Measurements from ENCODE around the gene PARD6G.

Gene PARD6G

DNA sequence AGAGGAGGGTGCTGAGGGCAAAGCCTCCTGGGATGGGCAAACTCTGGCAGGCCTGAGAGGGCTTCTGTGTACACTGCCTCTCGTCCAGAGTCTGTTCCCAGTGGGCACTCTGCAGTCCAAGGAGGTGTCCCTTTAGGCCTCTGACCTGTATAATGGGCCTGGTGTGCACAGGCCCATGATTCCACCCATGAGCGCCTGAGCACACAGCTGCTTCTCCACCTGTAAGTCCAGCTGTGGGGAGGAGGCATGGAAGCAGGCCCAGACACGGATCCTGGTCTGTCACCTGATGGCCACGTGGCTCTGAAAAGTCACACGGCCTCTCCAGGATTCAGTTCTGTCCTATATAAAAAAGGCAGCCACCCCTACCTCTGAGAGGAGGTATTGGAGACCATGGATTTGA lies 57.0 kb downstream of the PARD6G start:
- no peak for DNase-seq (ENCODE audit: low read depth in 2 of 2)

DNA sequence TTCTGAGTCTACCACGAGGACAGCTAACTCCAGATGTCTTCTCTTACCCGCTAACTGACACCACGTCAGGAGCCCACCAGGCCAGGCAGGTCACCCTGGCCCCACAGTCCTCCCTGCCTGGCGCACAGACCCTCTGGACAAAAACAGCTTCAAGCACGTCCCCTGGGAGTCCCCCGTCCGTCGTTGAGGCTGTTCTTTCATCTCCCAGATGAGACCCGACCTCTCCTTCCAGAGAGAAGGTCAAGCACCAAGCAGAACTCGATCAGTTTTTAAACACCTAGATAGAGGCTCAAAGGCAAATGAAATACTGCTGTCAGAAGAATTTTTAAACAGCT lies 57.8 kb downstream of the PARD6G start:
- no peak for DNase-seq (ENCODE audit: low read depth in 2 of 2)

DNA sequence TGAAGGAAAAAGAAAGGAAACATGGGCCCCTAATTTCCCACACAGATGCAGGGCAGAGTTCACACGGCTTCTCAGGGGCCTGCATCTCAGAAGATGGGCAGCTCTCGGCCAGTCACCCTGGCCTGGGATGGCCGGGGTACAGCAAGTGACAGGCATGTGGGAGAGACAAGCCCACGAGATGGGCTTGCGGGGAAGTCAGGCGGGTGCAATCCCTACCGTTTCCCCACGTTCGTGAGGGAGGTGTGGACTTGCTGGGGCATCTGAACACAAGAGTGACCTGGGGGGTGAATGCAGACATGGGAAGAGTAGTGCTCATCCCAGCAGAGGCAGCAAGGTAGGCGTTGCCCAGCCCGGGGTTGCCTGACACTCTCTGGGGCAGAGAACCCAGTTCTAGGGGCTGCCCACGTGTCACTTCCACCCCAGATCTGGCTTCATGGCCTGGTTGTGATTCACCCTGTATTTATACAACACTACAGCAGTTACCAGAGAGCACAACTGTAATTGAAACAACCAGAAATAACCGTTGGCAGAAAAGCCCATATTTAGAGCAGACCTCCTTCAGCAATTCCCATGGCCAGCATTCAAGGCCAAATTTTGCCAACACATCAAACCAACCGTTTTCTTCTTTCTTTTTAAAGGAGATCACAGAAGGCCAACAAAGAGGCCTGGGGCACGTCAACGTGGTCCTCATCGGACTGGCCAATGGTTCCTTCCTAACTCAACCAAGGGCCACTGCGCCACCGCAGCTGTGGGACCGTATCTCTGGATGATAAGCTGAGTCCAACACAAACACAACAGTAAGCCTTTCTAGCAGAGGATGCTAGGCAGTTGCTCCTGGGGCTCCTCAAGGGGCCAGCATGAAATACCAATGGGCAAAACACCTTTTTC lies 58.4 kb downstream of the PARD6G start:
- no peak for DNase-seq (ENCODE audit: low read depth in 2 of 2)

DNA sequence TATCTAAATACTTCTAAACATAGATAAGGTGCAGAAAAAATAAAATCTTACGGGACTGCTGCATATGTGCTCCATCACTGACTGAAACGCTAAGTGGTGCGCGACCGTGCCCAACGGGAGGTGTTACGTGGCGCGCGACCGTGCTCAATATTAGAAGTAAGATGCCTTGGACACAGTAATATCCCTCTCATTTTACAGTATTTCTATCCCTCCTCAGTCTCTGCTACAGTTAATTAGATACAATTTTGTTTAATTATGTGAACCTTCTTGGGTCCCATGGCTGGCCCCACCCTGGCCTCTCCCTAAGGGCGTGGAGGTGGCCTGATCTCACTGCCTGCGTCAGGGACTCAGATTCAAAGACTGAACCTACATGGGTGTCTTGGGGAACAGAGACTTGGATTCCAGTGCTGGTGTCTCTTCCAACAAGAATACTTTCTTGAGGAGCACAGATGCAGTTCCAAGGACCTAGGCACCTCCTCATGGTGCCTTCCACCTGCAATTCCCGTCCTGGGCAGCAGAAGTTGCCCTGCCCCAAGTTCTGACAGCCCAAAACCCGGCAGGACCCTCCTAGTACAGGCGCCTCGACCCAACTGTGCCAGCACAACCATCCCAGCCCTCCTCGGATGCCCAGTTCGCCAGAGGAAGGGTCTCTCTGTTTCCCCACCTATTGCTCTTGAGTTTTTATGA lies 59.2 kb downstream of the PARD6G start:
- no peak for DNase-seq (ENCODE audit: low read depth in 2 of 2)

DNA sequence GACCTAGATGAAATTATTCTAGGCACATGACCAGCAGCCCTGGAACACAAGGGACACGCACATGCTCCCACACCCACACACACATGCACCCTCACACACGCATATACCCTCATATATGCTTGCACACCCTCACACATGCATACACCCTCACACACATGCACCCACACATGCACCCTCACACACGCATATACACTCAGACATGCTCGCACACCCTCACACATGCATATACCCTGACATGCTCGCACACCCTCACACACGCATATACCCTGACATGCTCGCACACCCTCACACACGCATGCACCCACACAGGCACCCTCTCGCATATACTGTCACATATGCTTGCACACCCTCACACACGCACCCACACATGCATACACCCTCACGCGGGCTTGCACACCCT lies 61.8 kb downstream of the PARD6G start:
- DNase-seq (ENCODE audit: low read depth in 2 of 2), result no peak

DNA sequence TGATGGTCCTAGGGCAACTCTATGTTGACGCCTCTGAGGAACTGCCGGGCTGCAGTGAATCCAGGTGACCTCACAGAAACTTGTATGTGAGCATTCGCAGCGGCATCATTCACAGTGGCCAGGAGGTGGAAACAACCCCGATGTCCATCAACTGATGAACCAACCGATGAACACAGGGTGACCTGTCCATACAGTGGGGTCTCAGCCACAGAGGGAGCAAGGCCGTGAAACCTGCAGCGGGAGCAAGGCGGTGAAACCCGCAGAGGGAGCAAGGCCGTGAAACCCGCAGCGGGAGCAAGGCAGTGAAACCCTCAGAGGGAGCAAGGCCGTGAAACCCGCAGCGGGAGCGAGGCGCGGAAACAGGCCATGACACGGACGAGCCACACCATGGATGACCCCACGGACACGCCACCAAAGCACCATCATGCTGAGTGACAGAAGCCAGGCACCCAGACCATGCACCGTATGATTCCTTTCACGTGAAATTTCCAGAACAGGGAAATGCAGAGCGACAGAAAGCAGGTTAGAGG lies 63.0 kb downstream of the PARD6G start:
- DNase-seq (ENCODE audit: low read depth in 2 of 2), result no peak

DNA sequence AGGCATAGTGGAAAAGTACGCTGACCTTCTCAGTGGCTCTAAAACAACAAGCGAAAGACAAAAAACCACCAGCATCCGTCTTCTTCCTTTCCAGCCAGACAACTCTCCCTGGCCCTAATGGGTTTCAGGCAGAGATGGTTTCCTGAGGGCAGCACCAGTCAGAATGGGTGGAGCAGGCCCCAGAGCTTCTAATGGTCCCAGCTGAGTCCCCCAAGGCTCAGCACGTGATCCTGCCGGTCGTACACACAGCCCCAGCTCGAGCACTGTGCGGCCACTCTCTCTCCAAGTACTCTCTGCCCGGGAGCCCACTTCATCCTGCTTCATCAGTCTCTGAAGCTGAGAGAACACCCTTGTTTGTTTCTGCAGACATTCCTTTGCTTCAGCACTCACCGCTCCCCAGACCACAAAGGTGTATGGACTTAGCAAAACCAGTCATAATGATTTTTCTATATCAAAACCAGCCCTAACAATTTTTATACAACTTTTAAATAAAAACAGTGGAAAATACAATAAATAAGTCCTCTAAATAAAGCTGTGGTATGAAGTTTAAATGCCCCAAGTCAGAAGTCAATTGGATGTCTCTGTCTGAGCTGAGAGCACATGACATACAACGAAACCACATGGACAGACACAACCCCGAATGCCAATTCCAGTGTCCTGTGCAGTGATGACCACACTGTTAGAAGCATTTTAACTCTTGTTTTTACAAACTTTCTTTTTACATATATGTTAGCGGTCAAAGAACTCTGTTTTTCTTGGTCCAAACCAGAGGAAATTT lies 63.9 kb downstream of the PARD6G start:
- DNase-seq (ENCODE audit: low read depth in 2 of 2), result no peak

DNA sequence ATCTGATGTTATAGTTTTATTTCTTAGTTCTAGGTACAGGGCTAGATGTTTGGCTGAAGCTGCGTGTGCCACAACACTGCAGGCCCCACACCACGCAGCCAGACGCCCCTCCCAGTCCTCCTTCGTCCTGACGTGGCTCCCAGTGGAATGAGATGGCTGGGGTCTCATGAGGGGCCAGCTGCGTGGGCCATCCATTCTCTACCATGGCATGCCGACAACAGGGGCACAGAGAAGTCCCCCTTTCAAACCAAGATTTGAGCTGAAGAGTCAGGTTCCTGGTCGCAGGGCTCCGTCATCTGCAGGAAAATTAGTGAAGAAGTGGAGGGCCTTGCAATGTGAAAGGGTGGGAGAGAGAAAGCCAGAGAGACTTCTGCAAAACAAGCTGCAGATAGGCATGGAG lies 64.5 kb downstream of the PARD6G start:
- no peak for DNase-seq (ENCODE audit: low read depth in 2 of 2)

DNA sequence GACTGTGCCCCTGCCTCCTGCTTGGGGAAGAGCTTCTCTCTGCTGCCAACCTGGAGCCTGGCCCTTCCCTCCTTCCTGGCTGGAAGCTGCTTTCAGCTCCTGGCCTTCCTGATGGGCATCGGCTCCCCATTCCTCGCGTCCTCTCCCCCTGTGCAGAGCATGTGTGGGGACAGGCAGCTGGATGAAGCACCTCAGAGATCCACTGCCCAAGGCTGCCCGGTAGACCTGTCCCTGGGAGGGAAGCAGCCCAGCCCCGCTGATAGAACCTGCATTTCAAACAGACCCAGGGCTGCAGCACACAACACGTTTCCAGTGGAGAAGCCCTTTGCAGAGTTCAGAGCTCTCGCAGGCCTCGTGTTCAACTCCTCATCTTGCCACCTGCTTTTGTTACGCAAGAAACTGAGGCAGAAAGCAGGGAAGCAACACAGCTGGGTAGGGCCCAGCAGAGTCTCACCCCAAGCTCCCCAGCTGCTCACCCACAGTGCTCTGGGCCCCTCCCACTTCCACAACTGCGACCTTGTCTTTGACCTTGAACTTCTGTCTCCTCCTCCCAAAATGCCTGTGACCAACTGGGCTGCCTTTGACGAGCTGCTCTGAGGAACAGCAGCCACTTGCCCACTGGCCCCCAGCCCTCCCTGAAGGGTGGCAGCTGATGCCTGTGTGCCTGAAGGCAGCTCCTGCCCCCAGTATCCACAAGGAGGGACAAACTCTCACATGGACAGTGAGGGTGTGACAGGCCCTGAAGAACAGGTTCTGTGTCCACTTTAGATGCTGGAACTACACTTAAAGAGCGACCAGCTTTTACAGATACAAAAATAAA lies 65.5 kb downstream of the PARD6G start:
- DNase-seq (ENCODE audit: low read depth in 2 of 2), result no peak

DNA sequence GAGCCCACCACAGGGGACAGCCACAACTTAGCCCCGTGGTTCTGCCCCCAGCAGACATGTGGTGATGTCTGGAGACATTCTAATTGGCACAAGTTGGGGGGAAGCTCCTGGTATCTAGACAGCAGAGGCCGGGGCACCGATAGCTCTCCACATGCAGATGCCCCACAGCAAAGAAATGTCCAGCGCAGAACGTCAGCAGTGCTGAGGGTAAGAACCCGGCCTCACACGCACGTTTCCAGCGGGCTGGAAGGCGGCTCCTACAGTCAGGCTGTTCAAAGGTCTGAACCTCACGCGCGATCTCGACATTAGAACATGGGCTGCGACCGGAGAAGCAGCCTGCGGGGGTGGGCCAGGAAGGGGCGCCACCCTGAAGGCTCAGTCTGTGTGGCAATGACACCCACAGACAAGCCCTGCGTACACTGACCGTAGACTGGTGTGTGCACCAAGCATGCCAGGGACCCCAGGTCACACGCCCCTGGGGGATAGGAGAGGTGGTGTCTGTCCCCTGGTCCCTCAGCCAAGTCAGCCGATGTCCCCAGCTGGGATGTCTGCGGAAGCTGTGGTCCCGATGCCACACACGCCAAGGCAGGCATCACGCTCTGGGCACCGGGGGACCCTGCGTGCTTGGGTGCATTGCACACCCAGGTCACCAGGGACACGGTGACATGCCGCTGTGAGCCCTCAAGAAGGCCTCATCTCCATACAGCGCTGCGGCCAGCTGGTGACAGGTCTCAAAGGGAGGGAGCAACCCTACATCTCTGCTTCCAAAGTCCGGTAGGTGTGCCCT lies 66.3 kb downstream of the PARD6G start:
- no peak for DNase-seq (ENCODE audit: low read depth in 2 of 2)

DNA sequence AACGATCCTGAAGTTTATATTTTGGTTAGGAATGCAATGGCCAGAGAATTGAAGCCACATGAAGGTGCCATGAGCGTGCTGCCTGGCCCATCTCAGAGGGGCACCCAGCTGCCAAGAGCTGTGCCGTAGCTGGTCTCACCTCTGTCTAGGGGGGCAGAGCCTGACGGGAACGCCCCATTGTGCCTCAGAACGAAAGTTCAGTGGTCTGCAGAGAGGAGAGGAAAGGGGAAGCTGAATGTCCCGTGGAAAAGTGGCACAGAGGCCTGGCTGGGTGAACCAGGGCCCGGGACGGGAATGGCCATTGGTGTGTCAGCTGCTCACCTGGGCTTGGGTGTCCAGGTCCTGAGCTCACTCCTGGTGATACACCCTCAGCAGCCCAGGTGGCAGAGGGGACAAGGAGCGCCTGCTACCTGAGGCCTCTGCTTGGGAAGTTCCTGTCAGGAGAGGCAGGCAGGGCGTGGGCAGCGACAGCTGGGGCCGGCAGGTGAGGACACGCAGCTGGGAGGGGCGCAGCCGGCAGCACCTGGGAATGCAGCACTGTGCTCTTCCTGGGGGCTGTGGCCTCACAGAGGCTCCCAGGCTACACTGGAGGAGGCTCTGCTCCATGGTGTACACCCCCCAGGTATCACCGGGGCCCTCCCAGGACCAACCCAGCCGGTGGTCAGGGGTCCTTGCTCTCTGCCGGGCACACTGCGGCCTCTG lies 67.3 kb downstream of the PARD6G start:
- no peak for DNase-seq (ENCODE audit: low read depth in 2 of 2)

DNA sequence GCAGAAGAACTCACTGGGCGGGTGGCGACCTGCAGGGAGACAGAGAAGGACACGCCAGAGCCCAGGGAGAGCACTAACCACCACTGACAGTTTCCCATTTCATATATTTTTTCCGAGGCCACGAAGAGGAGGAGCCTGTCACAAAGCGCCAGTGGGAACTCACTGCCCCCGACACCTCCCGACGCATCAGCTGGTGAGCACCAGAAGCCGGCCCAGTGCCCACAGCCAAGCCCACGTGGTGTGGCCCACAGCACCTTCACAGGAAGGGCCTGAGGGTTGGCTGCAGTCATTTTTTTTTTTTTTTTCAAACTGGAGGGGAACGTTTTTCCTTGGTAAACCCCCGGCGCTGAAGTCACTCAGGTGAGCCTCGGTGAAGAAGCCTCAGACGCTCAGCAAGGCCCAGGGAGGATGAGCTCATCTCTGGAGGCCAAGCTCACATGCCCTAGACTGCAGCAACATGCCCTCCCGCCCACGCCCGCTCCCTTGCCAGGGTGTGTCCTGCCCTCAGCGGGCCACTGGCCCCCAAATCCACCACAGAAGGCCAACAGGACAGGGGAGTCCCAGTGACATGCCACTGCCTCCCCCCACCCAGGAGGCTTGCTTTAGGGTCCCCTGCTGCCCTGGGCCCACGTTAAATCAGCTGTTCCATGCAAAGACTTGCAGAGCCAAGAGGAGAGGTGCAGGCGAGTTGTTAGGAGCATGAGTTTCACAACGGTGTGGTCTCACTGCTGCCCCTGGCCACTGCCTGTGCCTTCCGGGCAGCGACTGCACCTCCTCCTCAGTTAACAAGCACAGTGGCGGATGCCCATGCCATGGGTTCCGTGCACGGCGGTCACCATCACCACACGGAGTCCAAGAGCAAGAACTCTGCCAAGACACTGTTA lies 68.1 kb downstream of the PARD6G start:
- no peak for DNase-seq (ENCODE audit: low read depth in 2 of 2)

DNA sequence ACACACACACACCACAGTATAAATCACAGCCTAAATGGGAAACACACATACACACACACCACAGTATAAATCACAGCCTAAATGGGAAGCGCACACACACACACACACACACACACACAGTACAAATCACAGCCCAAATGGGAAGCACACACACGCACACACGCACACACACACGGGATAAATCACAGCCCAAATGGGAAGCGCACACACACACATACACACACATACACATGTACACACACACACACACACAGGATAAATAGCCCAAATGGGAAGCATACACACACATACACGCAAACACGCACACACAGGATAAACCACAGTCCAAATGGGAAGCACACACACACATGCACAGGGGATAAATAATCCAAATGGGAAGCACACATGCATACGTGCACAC lies 70.2 kb downstream of the PARD6G start:
- DNase-seq (ENCODE audit: low read depth in 2 of 2), result no peak

DNA sequence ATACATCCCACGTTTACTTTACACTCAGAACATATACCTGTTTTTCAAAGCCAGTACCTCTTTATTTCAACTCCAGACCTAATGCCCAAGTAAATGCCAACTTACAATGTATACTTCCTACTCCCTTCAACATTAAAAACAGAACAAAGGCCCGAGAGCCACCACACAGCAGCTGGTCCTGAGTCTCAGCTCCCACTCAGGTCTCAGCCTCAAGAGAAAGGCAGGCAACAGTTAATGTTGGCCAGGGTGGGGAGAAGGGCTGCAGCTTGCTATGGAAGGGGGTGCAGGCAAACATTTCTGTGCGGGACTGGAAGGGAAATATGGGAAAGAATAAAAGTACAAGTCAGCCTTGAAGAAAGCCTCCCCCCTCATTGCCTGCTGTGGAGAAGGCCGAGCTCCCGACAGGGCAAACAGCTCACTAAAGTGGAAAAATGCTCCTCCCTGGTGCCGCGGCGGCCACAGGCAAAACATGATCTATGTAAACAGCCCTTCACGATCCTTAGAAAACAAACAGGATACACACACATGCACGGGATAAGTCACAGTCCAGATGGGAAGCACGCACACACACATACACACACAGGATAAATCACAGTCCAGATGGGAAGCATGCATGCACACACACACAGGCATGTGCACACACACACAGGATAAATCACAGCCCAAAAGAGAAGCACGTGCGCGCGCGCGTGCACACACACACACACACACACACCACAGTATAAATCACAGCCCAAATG lies 70.8 kb downstream of the PARD6G start:
- no peak for DNase-seq (ENCODE audit: low read depth in 2 of 2)

DNA sequence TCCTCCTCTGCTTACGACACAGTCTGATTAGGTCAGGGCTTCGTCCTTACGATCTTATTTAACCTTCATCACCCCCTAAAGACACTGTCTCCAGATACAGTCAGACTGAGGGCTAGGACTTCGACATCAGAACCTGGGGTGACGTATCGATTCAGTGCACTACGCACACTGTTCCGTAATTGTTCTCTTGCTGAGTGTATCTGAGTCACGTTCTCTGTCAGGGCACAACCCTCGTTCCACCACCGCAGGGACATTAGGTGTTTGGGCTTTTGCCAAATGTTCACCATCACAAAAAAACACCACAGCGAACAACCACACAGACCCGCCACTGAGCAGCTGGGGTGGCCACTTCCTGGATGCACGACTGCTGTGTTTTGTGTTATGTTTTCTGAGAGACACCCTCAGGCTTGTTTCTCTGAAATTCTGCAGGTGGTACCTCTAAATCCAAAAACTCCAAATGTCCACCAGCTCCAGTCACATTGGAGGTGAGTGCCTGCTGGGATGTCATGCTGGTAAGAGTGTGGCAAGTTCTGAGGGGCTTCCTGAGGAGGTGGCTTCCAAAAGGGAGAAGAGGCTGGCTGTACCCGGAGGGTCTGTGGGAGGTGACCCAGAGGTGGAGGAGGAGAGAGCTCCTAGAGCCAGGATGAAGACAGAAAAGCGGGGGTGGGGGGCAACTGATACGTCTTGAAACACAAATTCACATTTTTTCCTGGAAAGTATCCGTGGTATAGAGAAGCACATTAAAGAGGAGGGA lies 71.7 kb downstream of the PARD6G start:
- DNase-seq (ENCODE audit: low read depth in 2 of 2), result peak in 1 of 2 donors; percentile 13

DNA sequence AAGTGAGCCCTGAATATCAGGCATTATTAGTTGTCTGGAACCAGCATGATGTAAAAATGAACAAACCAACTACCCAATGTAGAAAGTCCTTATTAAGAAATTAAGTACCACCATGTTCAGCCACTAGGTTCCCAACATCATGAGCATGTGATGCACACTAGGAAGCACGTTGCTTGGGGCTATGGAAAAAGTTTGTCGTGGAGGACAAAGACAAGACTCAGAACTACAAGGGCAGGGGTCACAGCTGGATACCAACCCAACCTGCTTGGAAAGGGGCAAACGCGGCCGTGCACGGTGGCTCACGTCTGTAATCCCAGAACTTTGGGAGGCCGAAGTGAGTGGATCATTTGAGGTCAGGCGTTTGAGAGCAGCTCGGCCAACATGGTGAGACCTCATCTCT lies 74.3 kb downstream of the PARD6G start:
- no peak for DNase-seq (ENCODE audit: low read depth in 2 of 2)

DNA sequence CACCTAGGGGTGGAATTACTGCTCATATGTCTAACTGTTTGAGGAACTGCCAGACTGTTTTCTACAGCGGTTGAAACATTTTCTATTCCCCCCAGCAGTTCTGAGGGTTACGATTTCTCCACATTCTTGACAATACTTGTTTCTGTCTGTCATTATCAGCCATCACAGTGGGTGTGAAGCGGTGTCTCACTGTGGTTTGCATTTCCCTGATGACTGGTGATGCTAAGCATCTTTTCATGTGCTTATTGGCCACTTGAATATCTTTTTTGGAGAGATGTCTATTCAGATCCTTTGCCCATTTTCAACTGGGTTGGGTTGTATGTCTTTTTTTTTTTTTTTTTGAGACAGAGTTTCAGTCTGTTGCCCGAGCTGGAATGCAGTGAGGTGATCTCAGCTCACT lies 75.3 kb downstream of the PARD6G start:
- no peak for DNase-seq (ENCODE audit: low read depth in 2 of 2)
